ENCODE data around the gene ZMYND8. TPM values are rescaled to one million over a fixed set of nuclear protein-coding genes. Genes with fewer than 3 reads are reported as not detected.

ZMYND8 gene
- total and polyA plus RNA-seq, 10 of the 15 experiments (the other 5 are each of a cell fraction or from before 2014, with no cell fraction given): 12.9 to 54.8 (median 23.1) TPM

- 96% methylated on average over 5 of the region's 5 CpGs for WGBS (ENCODE audit: insufficient coverage, insufficient replicate concordance, low lambda C conversion rate, missing lambda C conversion rate)
- POLR2A ChIA-PET: interaction anchor here (0.8 kb wide), 1 partner anchor 9 kb away, joined by 3 read pairs; no protein-coding TSS in a partner anchor
- in situ Hi-C loops (cut with MboI): no loop called here
Observed at GRCh38 chr20:47284373-47284772, 72.1 kb downstream of the ZMYND8 start.

More at GRCh38 chr20:47284373-47284772, 72.1 kb downstream of the ZMYND8 start:
- ChIA-PET CTCF (interaction anchor here (0.8 to 1.4 kb wide), 3 partner anchors 11 to 100 kb away, joined by 3 to 7 read pairs (median 5); partner anchors contain the start of gene ZMYND8), RAD21 (ENCODE audit: unreplicated experiment) (interaction anchor here (1.0 kb wide), 1 partner anchor 10 kb away, joined by 3 read pairs; no protein-coding TSS in a partner anchor), SMC1A (ENCODE audit: uncharacterized antibody, unreplicated experiment) (interaction anchor here (0.6 to 7.5 kb wide), 3 partner anchors 11 to 54 kb away, joined by 3 to 43 read pairs (median 3); no protein-coding TSS in a partner anchor)
- Histone ChIP-seq H3K79me2 (ENCODE audit: control insufficient read depth, insufficient read depth, low read length) (no peaks in the 10 kb centered on the region), H3K27ac (ENCODE audit: control insufficient read depth, insufficient read depth) (no peak overlapping the region), H4K20me1 (ENCODE audit: control insufficient read depth, insufficient read depth) (no peaks in the 10 kb centered on the region), H2AFZ (ENCODE audit: control insufficient read depth, low read depth, low read length) (no peak overlapping the region), H3K4me2 (ENCODE audit: control insufficient read depth, insufficient read depth) (no peak overlapping the region), H3K4me1 (ENCODE audit: control insufficient read depth, insufficient read depth, low read length) (no peaks in the 10 kb centered on the region), H3K9ac (ENCODE audit: control insufficient read depth, insufficient read depth, low read length) (no peak overlapping the region), H3K27me3 (replicated peaks in 1 of 2; ENCODE audit: control insufficient read depth in 2 of 2, insufficient read depth in 2 of 2, low read length in 1 of 2) (no peaks in the 10 kb centered on the region), H3K36me3 (ENCODE audit: control insufficient read depth in 2 of 2, insufficient read depth in 2 of 2, low read length in 1 of 2) (peaks cover 22 to 61% of the 10 kb centered on the region in 2 experiments), H3K9me3 (replicated peaks; ENCODE audit: control insufficient read depth, insufficient read depth, low read length) (no peaks in the 10 kb centered on the region), H3K4me3 (no peak overlapping the region)
- FAIRE-seq: no peak
- no peak for DNase-seq (ENCODE audit: low read depth, low spot score)
- intact Hi-C loops (cut with micrococcal nuclease; ENCODE audit: unreplicated experiment): loop anchor here (2.0 kb wide), 1 partner anchor 64 kb away; no protein-coding TSS in a partner anchor
- ATAC-seq: no peak
- TF ChIP-seq, protein P1, sequence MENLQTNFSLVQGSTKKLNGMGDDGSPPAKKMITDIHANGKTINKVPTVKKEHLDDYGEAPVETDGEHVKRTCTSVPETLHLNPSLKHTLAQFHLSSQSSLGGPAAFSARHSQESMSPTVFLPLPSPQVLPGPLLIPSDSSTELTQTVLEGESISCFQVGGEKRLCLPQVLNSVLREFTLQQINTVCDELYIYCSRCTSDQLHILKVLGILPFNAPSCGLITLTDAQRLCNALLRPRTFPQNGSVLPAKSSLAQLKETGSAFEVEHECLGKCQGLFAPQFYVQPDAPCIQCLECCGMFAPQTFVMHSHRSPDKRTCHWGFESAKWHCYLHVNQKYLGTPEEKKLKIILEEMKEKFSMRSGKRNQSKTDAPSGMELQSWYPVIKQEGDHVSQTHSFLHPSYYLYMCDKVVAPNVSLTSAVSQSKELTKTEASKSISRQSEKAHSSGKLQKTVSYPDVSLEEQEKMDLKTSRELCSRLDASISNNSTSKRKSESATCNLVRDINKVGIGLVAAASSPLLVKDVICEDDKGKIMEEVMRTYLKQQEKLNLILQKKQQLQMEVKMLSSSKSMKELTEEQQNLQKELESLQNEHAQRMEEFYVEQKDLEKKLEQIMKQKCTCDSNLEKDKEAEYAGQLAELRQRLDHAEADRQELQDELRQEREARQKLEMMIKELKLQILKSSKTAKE (IDR thresholded peaks at IDR 0.05; ENCODE audit: low read depth, poor library complexity, severe bottlenecking): no peak
- TF ChIP-seq GATAD2B (conservative IDR thresholded peaks at IDR 0.05; ENCODE audit: low read depth) (no peak), ZNF24 (IDR thresholded peaks at IDR 0.05) (no peak), NR2C2 (IDR thresholded peaks at IDR 0.05; ENCODE audit: borderline replicate concordance, control insufficient read depth, insufficient read length, low read depth) (no peak), ZBED1 (IDR thresholded peaks at IDR 0.05; ENCODE audit: borderline replicate concordance) (no peak)
- BruUV-seq (replicated peaks): no TSS peak

All from GM12878 (cell line).